Activated CD4-positive, alpha-beta T cell treated with anti-CD3 and anti-CD28 coated beads, Interleukin-2, amount 50 U/mL, for 48 hours (primary cell): Measurements from ENCODE around the gene ARHGAP42.

ENCODE experiments used
- DNase-seq, 2 experiments: peaks; one replicate each; pipeline ENCODE4 v3.0.0-alpha.2; 2020

The ARHGAP42 gene

DNA sequence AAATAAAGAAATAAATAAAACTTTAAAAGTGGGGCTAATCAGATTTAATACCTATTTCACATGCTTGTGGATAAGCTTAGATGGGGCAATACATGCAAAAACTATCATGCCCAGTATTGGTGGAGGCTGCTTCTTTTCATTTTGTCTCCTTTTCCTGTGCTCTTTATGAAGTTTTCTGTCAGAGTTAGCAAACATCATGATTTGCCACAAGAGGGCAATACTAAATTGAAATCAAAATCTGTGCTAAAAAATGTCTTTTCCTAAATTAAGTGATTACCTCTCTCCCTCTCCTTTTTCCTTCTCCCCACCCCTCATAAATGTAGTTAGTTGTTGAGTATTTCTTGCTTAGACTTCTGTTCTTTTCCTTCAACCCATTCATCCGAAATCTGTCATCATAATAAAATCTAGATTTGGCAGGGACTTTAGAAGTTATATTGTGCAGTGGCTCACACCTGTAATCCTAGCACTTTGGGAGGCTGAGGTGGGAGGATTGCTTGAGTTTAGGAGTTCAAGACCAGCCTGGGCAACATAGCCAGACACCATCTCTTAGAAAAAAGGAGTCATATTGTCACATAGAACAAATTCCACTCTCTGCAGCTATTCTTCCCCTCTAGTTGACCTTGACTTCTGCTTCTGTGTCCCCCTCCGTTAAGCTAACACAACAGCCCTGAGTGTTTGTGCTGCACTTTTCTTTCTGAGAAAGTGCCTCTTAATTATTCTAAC is 4.7 kb upstream of the ARHGAP42 start:
- no peak for DNase-seq

GRCh38 chr11:100683126-100683525 is 4.0 kb upstream of the ARHGAP42 start:
- no peak for DNase-seq

DNA sequence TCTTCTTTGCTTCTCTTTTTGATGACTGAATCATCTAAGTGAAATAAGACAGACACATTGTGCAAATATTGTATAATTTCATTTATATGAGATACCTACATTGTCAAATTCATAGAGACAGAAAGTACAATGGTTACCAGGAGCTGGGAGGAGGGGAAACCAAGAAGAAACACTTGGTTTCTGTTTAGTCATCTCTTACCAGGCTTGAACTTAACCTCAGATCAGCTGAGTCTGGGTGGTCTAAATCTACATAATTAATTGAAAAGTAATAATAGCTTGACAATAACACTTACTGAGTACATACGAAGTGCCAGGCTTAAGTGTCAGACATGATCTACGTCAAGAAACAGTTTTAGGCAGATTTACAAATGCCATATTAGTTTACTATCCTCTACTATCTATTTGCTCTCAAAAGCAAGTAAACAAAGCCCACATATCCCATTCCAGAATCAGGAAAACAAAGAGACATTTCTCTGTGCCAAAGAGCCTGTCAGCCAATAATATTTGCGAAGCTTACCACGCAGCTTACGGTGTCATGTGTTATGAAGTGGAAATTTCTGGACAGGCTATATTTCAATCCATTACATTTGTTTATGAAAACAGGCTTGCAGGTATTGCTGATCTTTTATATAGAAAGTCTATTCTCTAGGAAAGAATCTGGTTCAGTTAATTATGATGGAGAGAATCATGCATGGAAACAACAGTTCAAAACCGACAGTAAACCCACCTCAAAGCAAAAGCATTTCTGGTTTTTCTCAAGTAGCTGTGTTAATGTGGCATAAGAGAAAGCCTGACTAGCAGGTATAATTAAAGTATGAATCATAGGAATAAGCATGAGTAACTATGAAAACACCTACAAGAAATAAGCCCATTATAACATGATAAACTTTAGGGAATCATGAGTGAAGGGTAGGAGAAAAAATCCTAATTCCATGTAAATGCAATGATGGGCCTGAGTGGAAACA is 2.7 kb upstream of the ARHGAP42 start:
- no peak for DNase-seq

- no peak for DNase-seq
Observed at GRCh38 chr11:100686476-100687053, 523 bp upstream of the ARHGAP42 start.

DNA sequence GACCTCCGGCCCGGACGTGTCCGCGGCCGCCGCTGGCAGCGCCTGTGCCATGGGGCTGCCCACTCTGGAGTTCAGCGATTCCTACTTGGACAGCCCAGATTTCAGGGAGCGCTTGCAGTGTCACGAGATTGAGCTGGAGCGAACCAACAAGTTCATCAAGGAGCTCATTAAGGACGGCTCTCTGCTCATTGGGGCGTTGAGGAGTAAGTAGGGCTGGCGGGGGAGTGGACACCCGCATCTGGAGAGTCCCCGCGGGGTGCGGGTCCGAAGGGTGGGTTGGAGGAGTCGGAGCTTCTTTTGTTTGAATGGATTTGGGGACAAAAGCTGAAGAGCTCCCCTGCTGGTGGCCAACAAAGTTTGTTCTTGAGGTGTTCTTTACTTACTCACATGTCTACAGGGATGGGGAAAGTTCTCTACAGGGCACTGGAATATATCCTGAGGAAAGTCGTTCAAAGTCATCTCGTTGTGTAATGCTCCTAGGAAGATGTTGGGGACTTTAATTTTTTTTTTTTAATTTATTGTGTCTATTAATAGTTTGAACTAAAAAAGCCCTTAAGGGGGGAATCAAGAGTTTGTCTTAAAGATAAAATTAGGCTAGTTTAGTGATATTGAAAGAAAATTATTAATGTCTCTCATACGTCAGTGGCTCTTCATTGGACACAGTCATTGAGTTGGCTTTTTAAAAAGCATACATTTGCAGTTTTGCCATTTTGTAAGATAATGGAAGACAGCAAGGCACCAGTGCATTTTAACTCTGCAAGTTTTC is 725 bp downstream of the ARHGAP42 start:
- DNase-seq = peak; percentile 0 to 10

DNA sequence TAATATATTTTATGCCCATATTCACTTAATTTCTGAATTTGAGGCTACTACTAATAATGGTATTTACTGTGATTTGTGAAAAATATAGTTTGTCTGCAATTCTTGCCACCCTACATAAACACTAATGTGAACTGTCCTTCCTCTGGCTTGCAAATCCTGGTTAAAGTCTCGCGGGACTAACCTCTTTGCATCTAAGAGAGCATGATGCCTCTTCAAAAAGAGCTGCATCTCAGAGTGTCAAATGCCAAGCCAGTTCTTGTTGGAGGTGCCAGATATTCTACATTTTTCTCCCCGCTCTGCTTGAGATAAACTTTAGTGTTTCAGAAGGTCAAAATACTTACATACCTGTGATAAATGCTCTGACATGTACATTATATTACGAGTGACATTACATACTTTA is 2.1 kb downstream of the ARHGAP42 start:
- DNase-seq = no peak

DNA sequence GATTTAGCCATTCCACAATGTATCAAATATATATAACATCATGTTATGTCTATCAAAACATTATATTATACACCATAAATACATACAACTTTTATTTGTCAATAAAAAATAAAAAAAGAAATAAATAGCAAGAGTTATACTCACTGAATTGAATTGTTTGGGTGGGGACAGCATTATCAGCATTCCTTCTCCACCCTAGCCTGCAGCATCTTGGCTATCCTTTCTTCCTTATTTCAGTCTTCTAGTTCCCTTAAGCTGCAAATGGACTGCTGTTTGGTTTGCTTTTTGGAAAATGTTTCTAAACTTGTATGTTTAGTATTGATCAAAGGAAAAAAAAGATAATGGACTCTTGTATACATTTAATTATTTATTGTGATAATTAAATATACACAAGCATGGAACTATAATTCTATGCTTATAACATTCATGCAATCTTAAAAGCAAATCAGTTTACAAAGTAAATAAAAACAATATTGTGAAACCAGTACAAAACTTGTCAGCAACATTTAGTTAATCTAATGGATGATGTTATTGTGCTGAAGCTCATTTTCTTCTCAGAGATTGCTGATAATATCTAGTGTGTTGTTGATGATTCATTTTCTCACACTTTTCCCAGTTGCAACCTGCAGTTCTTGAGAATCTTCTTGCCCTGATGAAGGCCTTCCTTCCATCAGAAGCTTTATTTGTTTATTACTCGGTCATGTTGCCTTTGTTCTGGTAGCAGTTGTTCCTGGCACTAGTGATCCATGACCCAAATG is 5.0 kb downstream of the ARHGAP42 start:
- no peak for DNase-seq

GRCh38 chr11:100695911-100696310 is 8.8 kb downstream of the ARHGAP42 start:
- DNase-seq = no peak

DNA sequence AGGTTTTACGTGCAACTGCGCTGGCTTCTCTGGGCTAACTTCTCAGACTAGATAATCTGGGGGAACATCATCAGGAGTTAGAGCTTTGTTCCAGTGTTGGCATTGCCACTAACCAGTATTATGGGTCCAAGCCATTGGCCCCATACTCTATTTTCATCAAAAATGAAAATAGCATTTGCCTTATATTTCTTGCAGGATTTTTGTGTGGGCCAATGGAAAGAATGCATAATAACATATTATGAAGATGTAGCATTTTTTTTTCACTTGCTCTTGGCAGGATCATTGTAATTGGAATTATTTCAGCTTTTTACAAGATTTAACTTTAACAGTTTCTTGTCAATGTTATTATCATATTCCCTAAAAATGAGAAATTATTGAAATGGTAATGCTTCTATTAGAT is 16.1 kb downstream of the ARHGAP42 start:
- no peak for DNase-seq

DNA sequence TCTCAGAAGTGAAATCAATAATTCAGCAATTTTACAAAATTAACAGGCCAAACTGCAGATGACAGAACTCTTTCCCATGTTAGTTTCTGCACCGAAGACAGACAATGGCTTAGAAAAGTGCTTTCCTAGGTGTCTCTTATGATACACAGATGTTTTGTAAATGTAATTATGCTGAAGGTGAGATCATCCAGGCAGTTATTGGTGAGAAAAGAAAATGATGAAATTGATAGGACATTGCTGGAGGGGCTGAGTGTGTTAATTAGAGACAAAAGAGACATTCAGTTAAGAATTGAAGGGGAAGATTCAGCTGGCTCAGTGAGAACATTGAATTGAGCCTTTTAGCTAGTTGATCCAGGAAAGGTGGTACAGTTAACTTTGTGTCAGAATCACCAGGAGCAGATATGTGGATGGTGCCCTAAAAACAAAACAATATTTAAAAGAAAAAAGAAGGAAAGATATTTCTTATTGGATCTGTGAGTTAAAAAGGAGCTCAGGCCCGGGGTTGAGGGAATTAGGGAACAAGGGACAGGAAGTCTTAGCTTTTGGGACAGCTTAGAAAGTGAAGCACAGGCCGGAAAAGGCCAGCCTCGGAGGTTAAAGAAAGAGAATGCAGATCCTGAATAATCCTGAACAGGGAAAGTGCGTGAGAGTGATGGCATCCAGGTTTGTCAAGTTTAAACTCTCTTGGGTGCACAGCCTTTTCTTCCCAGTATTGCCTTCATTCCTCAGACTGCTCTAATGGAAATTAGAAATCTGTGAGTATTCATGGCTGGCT is 16.9 kb downstream of the ARHGAP42 start:
- no peak for DNase-seq

DNA sequence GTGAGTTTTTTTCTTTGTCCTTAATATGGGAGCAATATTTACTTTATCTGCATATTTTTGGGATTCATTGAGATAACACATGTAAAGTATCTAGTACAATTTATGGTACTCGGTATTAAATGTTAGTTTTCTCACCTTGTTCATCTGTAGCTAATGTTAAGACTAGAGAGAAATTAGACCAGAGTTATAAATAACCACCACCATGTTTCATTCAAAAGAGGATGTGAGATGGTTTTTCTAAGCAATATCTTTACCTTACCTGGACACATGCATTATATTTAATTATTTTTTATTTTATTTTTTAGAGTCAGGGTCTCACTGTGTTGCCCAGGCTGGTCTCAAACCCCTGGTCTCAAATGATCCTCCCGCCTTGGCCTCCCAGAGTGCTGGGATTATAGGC is 18.4 kb downstream of the ARHGAP42 start:
- no peak for DNase-seq

- DNase-seq = no peak
Observed at GRCh38 chr11:100706179-100706578, 19.1 kb downstream of the ARHGAP42 start.

GRCh38 chr11:100709233-100709957 is 22.3 kb downstream of the ARHGAP42 start:
- DNase-seq = no peak

DNA sequence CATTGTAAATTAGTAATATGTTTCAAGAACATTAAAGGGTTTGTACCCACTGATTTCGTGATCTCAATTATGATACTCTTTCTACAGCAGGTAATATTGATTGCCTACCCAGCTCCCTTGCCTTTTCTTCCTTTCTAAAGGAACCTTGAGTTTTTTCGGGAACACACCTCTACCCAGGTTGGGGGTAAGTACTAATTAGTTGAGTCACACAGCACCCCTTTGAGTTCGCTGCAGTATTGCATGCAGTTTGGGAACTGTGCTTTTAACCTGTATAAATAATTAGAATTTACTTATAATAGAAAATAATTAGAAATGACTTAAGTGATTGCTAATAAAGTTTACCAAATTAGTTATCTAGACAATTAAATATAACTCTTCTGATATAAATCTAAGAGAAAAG is 24.9 kb downstream of the ARHGAP42 start:
- DNase-seq = no peak

- DNase-seq = no peak
Observed at GRCh38 chr11:100712583-100712982, 25.5 kb downstream of the ARHGAP42 start.

DNA sequence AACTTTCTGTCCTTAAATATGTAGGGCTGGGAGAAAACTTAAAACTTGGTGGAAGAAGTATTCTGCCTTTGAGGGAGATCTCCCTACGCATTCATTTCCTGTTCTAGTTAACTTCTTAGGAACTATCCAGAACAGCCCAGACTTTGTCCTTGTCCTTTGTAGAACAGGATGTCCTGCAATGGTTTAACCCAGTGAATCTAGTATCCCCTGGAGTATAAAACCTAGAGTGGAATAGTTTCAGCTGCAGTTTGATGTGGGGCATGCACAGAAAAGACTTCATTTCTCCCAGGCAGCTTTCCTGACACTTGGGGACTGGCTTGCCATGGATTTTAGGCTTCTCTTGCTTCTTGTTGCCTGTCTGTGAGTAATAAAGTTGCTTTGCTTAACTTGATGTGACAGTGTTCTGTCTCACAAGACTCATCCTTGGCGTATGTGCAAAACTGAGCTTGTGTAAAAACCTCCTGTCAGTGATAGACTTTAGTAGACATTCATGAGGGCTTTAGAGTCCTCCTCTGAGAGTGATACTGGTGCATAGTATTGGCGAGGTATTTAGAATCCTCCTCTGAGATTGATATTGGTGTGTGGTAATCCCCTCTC is 28.2 kb downstream of the ARHGAP42 start:
- no peak for DNase-seq

DNA sequence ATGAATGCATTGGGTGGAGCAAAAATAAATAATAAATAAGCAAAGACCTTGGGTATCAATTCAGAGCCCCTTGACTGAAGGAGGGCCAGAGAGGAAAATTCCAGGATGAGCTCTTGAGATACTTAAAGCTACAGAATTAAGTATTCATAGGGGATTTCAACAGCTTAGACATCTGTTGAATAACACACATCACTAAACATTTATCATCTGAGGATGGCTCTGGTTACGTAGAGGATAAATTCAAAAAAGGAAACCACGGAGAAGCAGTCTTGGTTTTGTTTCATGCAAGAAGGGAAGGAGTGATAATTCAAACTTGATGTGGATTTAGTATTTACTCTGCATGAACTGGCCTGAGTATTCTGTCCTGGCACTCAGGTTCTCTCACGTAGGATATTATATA is 29.8 kb downstream of the ARHGAP42 start:
- no peak for DNase-seq

GRCh38 chr11:100719362-100719761 is 32.3 kb downstream of the ARHGAP42 start:
- DNase-seq = no peak

DNA sequence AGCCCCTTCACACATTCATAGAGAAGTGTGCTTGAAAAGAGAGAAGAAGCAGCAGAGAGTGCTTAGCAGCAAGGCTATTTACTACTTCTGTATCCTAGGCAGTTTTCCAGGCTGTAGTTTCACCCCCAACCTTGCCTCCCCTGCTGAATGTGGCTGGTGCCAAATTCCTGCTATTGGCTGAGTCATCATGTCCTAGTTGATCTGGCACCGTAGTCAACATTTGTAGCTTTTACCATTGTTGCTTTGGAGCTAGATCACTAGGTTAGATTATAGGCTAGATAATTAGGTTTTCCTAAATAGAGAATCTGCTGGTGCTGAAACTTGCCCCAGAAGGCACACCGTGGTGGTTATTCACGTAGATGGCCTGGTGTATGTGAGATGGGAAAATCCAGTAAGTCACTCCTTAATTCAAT is 32.7 kb downstream of the ARHGAP42 start:
- DNase-seq = no peak

DNA sequence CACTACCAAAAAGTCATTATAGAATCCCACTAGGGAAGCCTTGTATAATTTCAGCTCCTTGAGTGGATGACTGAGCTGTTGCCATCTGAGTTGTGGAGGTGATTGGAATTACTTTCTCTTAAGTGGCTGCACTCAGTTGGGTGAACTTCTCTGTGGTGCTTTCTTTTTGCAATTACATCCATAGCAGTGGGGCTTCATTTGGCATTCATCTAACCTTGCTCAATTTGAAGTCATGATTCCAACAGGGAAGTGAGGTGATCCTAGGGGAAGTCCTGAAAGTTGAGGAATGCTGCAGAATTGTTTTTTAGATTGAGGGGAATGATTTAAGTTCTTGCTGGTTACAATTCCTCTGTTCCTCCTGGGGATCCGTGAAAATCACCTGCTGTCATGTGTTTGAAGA is 39.6 kb downstream of the ARHGAP42 start:
- no peak for DNase-seq
